Activated T-helper 9 cell treated with anti-CD3 and anti-CD28 coated beads, Interleukin-2, amount 50 U/mL, for 16 hours (primary cell): ENCODE results near the gene PCSK9.

Experiments used
- DNase-seq: peaks from one replicate; pipeline ENCODE4 v3.0.0-alpha.2; 2020; ENCODE audit warnings: low read depth

PCSK9 gene

DNA sequence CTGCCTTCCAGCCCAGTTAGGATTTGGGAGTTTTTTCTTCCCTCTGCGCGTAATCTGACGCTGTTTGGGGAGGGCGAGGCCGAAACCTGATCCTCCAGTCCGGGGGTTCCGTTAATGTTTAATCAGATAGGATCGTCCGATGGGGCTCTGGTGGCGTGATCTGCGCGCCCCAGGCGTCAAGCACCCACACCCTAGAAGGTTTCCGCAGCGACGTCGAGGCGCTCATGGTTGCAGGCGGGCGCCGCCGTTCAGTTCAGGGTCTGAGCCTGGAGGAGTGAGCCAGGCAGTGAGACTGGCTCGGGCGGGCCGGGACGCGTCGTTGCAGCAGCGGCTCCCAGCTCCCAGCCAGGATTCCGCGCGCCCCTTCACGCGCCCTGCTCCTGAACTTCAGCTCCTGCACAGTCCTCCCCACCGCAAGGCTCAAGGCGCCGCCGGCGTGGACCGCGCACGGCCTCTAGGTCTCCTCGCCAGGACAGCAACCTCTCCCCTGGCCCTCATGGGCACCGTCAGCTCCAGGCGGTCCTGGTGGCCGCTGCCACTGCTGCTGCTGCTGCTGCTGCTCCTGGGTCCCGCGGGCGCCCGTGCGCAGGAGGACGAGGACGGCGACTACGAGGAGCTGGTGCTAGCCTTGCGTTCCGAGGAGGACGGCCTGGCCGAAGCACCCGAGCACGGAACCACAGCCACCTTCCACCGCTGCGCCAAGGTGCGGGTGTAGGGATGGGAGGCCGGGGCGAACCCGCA, at the start of gene PCSK9:
Gene PCSK9, plus strand, starts transcription at position 207 of the 741 bp plus-strand sequence. Its CDS starts 290 bp downstream, at position 497.
- DNase-seq, result no peak

GRCh38 chr1:54989968-54990810, 49.2 kb upstream of the PCSK9 start:
- DNase-seq, result no peak

DNA sequence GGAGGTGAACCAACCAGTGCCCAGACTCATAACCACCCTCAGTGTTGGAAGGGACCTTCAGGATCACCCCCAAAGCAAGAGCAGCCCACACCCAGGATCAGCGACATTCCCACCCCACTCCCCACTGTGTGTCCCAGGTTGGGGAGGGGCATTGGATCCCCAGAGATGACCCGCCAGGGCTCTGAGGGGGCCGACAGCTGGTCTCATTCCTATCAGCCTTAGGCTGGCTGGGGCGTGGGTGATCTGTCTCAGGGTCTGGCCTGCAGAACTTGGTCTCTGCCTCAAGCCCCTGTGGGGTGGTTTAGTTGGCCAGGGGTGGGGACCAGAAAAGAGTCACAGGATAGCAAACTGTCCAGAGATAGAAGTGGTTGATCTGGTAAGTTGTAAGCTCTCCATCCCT, 48.4 kb upstream of the PCSK9 start:
- DNase-seq, result no peak

DNA sequence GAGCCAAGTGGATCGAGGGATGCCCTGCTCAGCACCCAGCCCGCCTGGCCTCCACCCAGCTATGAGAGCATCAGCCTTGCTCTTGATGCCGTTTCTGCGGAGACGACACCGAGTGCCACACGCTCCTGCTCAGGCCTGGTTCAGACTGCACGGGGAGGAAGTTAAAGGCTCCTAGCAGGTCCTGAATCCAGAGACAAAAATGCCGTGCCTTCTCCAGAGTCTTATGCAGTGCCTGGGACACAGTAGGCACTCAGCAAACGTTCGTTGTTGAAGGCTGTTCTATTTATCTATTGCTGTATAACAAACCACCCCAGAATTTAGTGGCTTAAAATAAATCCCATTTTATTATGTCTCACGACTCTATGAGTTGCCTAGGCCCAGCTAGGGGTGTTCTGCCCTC, 47.4 kb upstream of the PCSK9 start:
- no peak for DNase-seq

- DNase-seq, result no peak
These were observed 46.2 kb upstream of the PCSK9 start for GRCh38 chr1:54993140-54993539.

DNA sequence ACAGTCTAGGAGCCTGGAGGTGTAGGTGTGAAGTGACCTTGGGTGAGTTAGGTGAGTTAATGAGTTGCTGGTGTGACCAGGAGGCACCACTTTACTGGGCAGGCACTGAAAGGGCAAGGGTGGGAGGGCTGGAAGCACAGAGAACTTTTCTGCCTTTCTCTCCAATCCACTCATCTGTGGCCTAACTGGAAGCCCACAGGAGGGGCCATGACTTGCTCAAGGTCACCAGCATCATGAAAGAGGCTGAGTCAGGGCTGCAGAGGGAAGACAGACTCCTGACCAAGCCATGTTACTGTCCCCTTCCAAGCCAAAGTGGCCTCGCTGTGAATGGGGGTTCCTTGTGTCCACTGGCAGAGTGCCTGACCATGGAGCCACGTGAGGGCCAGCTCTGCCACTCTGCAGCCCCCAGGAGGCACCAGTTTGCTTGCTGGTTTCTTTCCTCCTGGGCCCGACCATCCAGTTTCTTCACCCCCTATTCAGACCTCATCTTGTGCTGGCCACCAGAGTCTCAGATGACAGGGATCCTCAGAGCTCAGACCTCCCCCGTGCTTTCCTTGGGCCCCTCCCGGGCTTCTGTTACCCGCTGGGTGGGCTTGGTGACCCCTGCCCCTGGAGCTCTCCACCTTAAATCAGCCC, 44.9 kb upstream of the PCSK9 start:
- DNase-seq, result no peak

DNA sequence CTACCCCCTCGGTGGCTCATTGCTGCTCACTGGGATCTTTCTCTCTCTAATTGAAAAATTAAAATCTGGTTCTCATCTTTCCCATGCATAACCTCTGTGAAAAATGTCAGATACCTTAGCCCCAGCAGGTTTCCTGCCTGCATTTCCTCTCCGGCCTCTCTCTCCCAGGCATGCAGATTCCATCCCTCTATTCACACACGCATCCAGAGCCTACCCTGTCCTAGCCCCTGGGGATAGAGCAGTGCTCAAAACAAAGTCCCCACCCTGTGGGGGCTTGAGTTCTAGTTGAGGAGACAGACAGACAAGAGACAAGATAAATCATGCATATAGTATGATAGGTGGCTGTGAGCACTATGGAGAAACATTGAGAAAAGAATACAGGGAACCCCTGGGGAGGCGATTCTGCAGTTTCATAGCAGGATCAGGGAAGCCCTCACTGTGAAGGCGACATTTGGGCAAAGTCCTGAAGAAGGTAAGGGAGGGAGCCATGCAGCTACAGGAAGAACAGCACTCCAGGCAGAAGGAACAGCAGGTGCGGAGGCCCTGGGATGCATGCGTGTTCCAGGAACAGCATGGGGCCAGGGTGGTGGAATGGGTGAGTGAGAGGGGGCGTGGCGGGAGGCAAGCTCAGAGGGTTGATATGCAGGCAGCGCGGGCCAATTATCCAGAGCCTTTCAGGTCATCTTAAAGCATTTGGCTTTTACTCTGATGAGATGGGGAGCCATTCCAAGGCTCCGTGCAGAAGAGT, 44.2 kb upstream of the PCSK9 start:
- DNase-seq, result no peak

DNA sequence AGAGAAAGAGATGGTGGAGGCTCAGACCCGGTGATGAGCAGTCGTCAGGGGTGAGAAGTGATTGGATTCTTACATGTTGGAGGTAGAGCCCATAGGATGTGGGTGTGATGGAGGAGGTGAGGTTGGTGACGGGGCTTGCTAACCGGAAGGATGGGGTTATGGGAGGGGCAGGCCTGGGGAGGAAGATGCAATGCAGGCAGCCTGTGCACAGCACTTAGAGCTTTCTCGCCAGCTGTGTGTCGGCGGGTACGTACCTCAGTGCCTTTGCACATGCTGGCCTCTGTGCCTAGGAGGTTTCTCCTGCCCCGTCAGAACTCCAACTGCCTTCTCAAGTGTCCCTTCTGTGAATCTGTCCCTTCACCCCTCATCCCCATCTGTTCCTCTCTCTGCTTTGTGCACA, 43.5 kb upstream of the PCSK9 start:
- peak; percentile 15 for DNase-seq

DNA sequence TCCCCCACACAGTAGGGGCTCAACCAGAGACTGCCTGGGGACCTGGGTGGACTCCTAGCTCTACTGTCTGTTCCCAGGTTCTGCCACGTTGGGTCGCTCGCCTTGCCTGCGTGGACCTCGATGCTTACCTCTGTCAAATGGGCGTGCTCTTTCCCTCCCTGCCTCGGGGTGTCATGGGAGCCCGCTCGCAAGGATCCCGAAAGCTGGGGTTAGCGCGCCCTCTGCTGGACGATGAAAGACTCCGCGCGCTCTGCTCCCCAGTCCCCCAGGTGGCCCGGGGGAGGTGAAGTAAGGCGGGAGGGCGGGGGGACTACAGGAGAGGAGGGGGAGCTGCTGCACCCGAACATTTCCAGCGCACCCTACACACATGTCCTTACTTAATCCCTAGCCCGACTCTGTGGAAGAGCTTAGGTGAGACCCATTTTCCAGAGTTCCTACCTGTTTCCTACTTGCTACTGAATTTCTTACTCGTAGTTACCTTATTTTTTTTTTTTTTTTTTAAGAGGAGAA, 42.9 kb upstream of the PCSK9 start:
- peak; percentile 72 for DNase-seq

GRCh38 chr1:54996869-54997710, 42.3 kb upstream of the PCSK9 start:
- no peak for DNase-seq

DNA sequence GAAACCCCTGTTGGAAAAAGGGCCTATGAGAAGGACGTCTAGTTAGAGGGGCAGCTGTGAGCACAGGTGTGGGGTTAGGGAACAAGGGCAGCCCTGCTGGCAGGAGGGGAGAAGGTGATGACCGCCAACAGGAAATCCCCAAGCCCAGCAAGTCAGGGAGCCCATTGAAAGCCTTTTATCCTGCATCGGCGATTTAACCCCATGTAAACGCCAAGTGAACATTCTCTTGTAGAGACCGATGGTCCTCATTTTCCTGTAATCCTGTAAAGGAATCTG, 41.7 kb upstream of the PCSK9 start:
- no peak for DNase-seq

GRCh38 chr1:54998100-54998499, 41.2 kb upstream of the PCSK9 start:
- DNase-seq, result no peak

- DNase-seq, result no peak
These were observed 40.7 kb upstream of the PCSK9 start, which contains the start of gene BSND for GRCh38 chr1:54998677-54999076. TSS of gene BSND (plus strand) at chr1:54998933. CDS start at chr1:54999187, 254 bp downstream.

DNA sequence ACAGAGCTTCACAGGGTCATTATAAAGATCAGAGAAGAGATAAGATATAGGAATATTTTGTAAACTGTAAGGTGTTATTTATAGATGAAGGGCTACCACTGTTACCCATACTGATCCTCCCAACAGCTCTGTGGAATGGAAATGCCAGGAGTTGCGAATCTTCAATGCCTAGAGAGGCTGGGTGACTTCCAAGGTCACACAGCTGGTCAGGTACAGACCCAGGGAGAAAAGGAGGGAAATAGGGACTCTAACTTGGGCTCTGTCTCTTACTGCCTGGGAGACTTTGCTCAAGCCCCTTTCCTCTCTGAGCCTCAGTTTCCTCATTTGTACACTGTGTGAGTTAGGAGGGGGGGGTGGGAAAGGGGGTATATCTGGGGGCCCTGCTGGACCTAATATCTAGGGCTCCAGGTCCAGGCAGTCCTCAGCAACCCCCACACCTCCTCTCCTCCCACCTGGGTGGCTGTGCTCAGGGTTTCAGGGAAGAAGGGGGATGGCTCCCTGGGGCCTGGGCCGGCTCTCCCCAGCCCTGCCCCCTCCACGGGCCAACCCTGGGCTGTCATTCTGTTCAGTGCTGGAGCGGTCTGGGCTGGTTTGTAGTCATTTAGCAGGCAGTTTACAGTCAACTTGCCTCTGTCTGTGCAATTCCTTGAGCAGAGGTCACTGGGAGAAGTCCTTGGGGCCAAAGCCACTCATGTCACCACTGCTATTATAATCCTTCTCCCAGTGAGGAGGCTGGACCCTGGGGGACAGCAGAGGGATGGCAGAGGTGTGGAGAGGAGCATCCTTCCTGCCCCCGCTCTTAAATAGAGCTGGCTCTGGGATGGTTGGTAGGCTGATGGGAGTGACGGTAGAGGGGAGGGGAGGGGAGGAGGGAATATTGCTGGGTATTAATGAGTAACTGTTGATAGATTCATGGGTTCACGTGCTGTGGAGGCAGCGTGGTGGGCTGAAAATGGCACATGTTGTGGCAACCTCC, 39.0 kb upstream of the PCSK9 start:
- DNase-seq, result no peak

GRCh38 chr1:55001311-55001710, 38.0 kb upstream of the PCSK9 start:
- no peak for DNase-seq

DNA sequence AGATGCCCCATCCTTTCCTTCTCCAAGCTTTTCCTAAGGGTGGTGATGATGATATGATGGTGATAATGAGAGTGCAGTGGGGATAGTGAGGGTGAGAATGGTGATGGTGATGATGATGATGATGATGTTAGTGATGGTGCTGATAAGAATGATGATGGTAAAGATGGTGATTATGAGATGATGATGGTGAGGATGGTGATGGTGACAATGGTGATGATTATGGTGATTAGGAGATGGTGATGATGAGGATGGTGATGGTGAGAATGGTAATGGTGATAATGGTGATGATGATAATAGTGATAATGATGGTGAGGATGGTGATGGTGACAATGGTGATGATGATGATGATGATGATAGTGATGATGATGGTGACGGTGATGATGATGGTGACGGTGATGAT, 36.7 kb upstream of the PCSK9 start:
- no peak for DNase-seq

GRCh38 chr1:55005351-55006140, 33.8 kb upstream of the PCSK9 start:
- DNase-seq, result no peak

- no peak for DNase-seq
These were observed 32.4 kb upstream of the PCSK9 start for GRCh38 chr1:55006931-55007330.

GRCh38 chr1:55007625-55008024, 31.7 kb upstream of the PCSK9 start:
- no peak for DNase-seq
